GM12878 (cell line): ENCODE measurements around the gene RASGRF2. TPM values are rescaled to one million over a fixed set of nuclear protein-coding genes. Genes with fewer than 3 reads are reported as not detected.

Experiments
- ATAC-seq: fragments of 200-7000 bp; cut with Tn5 transposase; 3 replicates; pipeline ENCODE4 v1.9.1; 2020; ENCODE audit warnings: mild to moderate bottlenecking, moderate library complexity
- BruUV-seq: library from RNA; stranded (reverse); fragments of 400-500 nt; replicated peaks from 2 replicates; lab custom pipeline; 2021; lab: Mats Ljungman, UMichigan
- CTCF ChIA-PET: fragments of 300-600 bp; sonication (Branson Sonifier 250); formaldehyde crosslinking; extraction: SDS; loops from one replicate; lab custom pipeline; 2021; ENCODE audit warnings: inconsistent platforms; lab: Yijun Ruan, JAX
- POLR2A ChIA-PET: fragments of 350-600 bp; formaldehyde crosslinking; extraction: SDS; loops from one replicate; lab custom pipeline; 2021; ENCODE audit warnings: inconsistent platforms; lab: Charles Lee
- RAD21 ChIA-PET: fragments of 300-600 bp; sonication (Branson Sonifier 250); formaldehyde crosslinking; loops from one replicate; lab custom pipeline; 2023; ENCODE audit warnings: antibody characterized with exemption; ENCODE audit not compliant: unreplicated experiment; lab: Charles Lee
- SMC1A ChIA-PET: fragments of 300-600 bp; sonication (Branson Sonifier 250); formaldehyde crosslinking; loops from one replicate; lab custom pipeline; 2023; ENCODE audit not compliant: unreplicated experiment, uncharacterized antibody; lab: Charles Lee
- DNase-seq: peaks from one replicate; pipeline ENCODE4 v3.0.0-alpha.2; 2011; ENCODE audit warnings: low read depth, low spot score
- FAIRE-seq: peaks from 3 replicates; lab custom pipeline; 2011; peaks lifted over from hg19 to GRCh38; lab: Jason Lieb, UNC
- H2AFZ ChIP-seq: 2 replicates; pipeline ENCODE4 v1.6.0; 2011; ENCODE audit warnings: low read depth, low read length, control low read depth; ENCODE audit not compliant: control insufficient read depth
- H3K27ac ChIP-seq: 2 replicates; pipeline ENCODE4 v1.5.1; 2011; ENCODE audit warnings: control low read depth; ENCODE audit not compliant: control insufficient read depth, insufficient read depth
- H3K27me3 ChIP-seq, 2 experiments: replicated peaks in 1 of 2; 2 replicates each; pipeline versions ENCODE4 v1.6.0 to v1.6.1; 2011; ENCODE audit warnings: low read length in 1 of 2; ENCODE audit not compliant: control insufficient read depth in 2 of 2, insufficient read depth in 2 of 2
- H3K36me3 ChIP-seq, 2 experiments: 2 replicates each; pipeline ENCODE4 v1.5.1; 2011; ENCODE audit warnings: low read length in 1 of 2; ENCODE audit not compliant: control insufficient read depth in 2 of 2, insufficient read depth in 2 of 2
- H3K4me1 ChIP-seq: 2 replicates; pipeline ENCODE4 v1.6.1; 2011; ENCODE audit warnings: mild to moderate bottlenecking, low read length, moderate library complexity, mixed read lengths; ENCODE audit not compliant: control insufficient read depth, insufficient read depth
- H3K4me2 ChIP-seq: 2 replicates; pipeline ENCODE4 v1.6.0; 2011; ENCODE audit warnings: control low read depth; ENCODE audit not compliant: control insufficient read depth, insufficient read depth
- H3K4me3 ChIP-seq: fragments of 200-600 bp; sonication (generic); 2 replicates; pipeline ENCODE4 v1.5.1; 2016
- H3K79me2 ChIP-seq: 2 replicates; pipeline ENCODE4 v1.6.0; 2011; ENCODE audit warnings: low read length; ENCODE audit not compliant: control insufficient read depth, insufficient read depth
- H3K9ac ChIP-seq: 2 replicates; pipeline ENCODE4 v1.8.0; 2011; ENCODE audit warnings: low read length, control low read depth, mixed read lengths; ENCODE audit not compliant: control insufficient read depth, insufficient read depth
- H3K9me3 ChIP-seq: replicated peaks from 3 replicates; pipeline ENCODE4 v1.5.1; 2011; ENCODE audit warnings: mild to moderate bottlenecking, low read length; ENCODE audit not compliant: control insufficient read depth, insufficient read depth
- H4K20me1 ChIP-seq: 2 replicates; pipeline ENCODE4 v1.6.0; 2011; ENCODE audit not compliant: control insufficient read depth, insufficient read depth
- HDAC2 ChIP-seq: fragments of 200-600 bp; sonication (generic); IDR thresholded peaks from 2 replicates; pipeline ENCODE4 v1.6.1; 2017
- RBBP5 ChIP-seq: fragments of 200-600 bp; sonication (generic); conservative IDR thresholded peaks from 2 replicates; pipeline ENCODE4 v1.6.1; 2016
- SUPT20H ChIP-seq: IDR thresholded peaks from 2 replicates; pipeline ENCODE4 v1.6.1; 2011; ENCODE audit warnings: low read depth, mild to moderate bottlenecking, low read length, moderate library complexity, borderline replicate concordance; ENCODE audit not compliant: control insufficient read depth
- WGBS: methylation state at CpG from one replicate; pipeline ENCODE4 v1.1.6; 2016; ENCODE audit warnings: low lambda C conversion rate; ENCODE audit not compliant: insufficient replicate concordance, insufficient coverage; ENCODE audit errors: missing lambda C conversion rate; 5-methylcytosine and 5-hydroxymethylcytosine counted together
- in situ Hi-C: fragments of 300-500 bp; cut with MboI; formaldehyde crosslinking; loops from 9 replicates; pipeline ENCODE4 v1.14.3; 2018; ENCODE audit warnings: mixed read lengths
- intact Hi-C: fragments of 100-400 bp; cut with micrococcal nuclease; formaldehyde crosslinking; loops from one replicate; pipeline ENCODE4 v1.14.2; 2022; ENCODE audit not compliant: unreplicated experiment
- polyA plus RNA-seq, 11 experiments: library from polyadenylated mRNA; depleted of rRNA in 4 of 11; unstranded in 6 of 11; stranded (reverse) in 5 of 11; fragments of >200 nt; fragmentation: Nextera tagmentation in 4 of 11; fragmentation: Illumina TruSeq in 1 of 11; extraction: Ambion mirVana in 4 of 11; extraction: Trizol in 1 of 11; gene quantifications; 1 replicate in 1 of 11; 2 replicates in 10 of 11; pipeline versions ENCODE4 v1.2.1 to v1.2.3, GENCODE V29; 2011 to 2016; ENCODE audit warnings: inconsistent platforms in 2 of 11, missing spikeins in 2 of 11, low read depth in 1 of 11
- total RNA-seq, 4 experiments: library from RNA; depleted of rRNA in 3 of 4; stranded (reverse); fragments of >200 nt in 3 of 4; fragmentation: Illumina TruSeq in 1 of 4; extraction: Trizol in 1 of 4; gene quantifications; 2 replicates each; pipeline versions ENCODE4 v1.2.1 to v1.2.3, GENCODE V29; 2013 to 2021
- TF ChIP-seq, protein P1 (sequence below): IDR thresholded peaks from 2 replicates; pipeline ENCODE4 v1.6.1; 2011; ENCODE audit warnings: low read depth, mild to moderate bottlenecking, low read length, moderate library complexity, borderline replicate concordance; ENCODE audit errors: extremely low read depth
- TF ChIP-seq, protein P2 (sequence below): IDR thresholded peaks from 2 replicates; pipeline ENCODE4 v1.6.1; 2012; ENCODE audit warnings: mild to moderate bottlenecking, low read depth, low read length
- TF ChIP-seq, protein P3 (sequence below): fragments of 450-650 bp; IDR thresholded peaks from 2 replicates; pipeline ENCODE4 v1.6.1; 2018; ENCODE audit warnings: mild to moderate bottlenecking, low read depth, moderate library complexity; ENCODE audit not compliant: partially characterized antibody
- TF ChIP-seq, protein P4 (sequence below): fragments of 450-650 bp; IDR thresholded peaks from 2 replicates; pipeline ENCODE4 v1.6.1; 2017; ENCODE audit warnings: mild to moderate bottlenecking, moderate library complexity

The RASGRF2 gene
- total and polyA plus RNA-seq, 10 of the 15 experiments (the other 5 are each of a cell fraction or from before 2014, with no cell fraction given), result 0.05 to 0.24 (median 0.07) TPM

DNA sequence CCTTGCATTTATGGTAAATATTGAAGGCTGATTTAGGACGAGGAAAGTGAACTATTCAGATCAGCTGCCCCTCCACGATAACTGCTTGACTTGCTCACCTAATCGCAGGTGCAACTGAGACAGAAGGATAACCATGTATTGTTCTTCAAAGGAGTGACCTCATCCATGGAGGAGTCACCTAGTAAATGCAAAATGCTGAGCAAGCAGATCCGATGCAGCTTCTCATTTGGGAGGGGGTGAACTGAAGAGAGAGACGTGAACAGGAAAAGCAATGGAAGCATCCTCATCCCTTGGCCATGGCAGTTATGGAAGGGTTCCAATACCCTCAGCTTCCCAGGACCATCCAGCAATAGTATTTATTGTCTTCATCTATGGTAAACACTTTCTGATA is 47.5 kb downstream of the RASGRF2 start (continued):
- TF ChIP-seq, protein P1, sequence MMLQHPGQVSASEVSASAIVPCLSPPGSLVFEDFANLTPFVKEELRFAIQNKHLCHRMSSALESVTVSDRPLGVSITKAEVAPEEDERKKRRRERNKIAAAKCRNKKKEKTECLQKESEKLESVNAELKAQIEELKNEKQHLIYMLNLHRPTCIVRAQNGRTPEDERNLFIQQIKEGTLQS, result no peak
- TF ChIP-seq SUPT20H, result no peak

DNA sequence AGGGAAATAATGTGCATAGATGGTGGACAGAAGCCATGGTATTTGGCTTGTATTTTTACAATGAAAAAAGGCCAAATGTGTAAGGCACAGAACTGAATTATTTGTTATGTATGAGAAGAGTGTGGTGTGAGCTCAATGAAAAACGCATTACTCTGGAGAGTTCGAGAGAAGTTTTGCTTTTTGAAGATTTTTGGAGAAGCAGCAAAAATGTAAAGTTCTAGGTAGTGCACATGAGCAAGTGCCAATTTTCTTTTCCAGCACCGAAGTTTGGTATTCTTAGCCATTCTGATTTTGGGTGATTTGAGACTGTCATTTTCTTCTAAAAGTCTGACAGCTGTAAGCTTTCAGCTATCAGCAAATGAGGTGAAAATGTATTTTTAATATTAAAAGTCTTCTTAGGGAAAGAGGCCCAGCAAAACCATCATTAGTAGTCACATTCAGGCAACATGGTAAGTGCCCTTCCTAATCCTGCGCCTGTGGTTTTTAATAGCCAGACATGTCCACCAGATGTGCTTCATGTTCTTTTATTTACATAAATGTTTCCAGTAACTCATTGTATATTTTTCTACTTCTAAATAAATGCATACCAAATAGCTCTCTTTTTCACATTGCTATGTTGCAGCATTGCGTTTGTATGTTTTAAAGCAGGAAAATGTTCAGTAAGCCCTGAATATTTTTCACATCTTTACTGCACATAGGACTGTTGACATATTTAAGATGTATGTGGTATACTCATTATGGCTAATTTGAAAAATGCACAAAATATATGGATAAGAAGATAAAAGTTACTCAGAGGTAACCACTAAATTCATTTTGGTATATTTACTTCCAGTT is 50.4 kb downstream of the RASGRF2 start:
- H3K9me3 ChIP-seq, result no peaks in the 10 kb centered on the region
- no peak overlapping the region for H3K4me2 ChIP-seq
- H3K27ac ChIP-seq, result no peak overlapping the region
- no peaks in the 10 kb centered on the region for H4K20me1 ChIP-seq
- intact Hi-C loops (no loop called here), in situ Hi-C loops (no loop called here)
- no peak for FAIRE-seq
- H3K9ac ChIP-seq, result no peak overlapping the region
- no peaks in the 10 kb centered on the region for H3K79me2 ChIP-seq
- ChIA-PET RAD21 (no interaction called here), POLR2A (no interaction called here)
- TF ChIP-seq, protein P2, sequence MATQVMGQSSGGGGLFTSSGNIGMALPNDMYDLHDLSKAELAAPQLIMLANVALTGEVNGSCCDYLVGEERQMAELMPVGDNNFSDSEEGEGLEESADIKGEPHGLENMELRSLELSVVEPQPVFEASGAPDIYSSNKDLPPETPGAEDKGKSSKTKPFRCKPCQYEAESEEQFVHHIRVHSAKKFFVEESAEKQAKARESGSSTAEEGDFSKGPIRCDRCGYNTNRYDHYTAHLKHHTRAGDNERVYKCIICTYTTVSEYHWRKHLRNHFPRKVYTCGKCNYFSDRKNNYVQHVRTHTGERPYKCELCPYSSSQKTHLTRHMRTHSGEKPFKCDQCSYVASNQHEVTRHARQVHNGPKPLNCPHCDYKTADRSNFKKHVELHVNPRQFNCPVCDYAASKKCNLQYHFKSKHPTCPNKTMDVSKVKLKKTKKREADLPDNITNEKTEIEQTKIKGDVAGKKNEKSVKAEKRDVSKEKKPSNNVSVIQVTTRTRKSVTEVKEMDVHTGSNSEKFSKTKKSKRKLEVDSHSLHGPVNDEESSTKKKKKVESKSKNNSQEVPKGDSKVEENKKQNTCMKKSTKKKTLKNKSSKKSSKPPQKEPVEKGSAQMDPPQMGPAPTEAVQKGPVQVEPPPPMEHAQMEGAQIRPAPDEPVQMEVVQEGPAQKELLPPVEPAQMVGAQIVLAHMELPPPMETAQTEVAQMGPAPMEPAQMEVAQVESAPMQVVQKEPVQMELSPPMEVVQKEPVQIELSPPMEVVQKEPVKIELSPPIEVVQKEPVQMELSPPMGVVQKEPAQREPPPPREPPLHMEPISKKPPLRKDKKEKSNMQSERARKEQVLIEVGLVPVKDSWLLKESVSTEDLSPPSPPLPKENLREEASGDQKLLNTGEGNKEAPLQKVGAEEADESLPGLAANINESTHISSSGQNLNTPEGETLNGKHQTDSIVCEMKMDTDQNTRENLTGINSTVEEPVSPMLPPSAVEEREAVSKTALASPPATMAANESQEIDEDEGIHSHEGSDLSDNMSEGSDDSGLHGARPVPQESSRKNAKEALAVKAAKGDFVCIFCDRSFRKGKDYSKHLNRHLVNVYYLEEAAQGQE, result no peak
- TF ChIP-seq, protein P3, sequence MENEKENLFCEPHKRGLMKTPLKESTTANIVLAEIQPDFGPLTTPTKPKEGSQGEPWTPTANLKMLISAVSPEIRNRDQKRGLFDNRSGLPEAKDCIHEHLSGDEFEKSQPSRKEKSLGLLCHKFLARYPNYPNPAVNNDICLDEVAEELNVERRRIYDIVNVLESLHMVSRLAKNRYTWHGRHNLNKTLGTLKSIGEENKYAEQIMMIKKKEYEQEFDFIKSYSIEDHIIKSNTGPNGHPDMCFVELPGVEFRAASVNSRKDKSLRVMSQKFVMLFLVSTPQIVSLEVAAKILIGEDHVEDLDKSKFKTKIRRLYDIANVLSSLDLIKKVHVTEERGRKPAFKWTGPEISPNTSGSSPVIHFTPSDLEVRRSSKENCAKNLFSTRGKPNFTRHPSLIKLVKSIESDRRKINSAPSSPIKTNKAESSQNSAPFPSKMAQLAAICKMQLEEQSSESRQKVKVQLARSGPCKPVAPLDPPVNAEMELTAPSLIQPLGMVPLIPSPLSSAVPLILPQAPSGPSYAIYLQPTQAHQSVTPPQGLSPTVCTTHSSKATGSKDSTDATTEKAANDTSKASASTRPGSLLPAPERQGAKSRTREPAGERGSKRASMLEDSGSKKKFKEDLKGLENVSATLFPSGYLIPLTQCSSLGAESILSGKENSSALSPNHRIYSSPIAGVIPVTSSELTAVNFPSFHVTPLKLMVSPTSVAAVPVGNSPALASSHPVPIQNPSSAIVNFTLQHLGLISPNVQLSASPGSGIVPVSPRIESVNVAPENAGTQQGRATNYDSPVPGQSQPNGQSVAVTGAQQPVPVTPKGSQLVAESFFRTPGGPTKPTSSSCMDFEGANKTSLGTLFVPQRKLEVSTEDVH, result no peak
- no peak for TF ChIP-seq SUPT20H
- no peak for TF ChIP-seq RBBP5
- TF ChIP-seq HDAC2, result no peak
- TF ChIP-seq, protein P4, sequence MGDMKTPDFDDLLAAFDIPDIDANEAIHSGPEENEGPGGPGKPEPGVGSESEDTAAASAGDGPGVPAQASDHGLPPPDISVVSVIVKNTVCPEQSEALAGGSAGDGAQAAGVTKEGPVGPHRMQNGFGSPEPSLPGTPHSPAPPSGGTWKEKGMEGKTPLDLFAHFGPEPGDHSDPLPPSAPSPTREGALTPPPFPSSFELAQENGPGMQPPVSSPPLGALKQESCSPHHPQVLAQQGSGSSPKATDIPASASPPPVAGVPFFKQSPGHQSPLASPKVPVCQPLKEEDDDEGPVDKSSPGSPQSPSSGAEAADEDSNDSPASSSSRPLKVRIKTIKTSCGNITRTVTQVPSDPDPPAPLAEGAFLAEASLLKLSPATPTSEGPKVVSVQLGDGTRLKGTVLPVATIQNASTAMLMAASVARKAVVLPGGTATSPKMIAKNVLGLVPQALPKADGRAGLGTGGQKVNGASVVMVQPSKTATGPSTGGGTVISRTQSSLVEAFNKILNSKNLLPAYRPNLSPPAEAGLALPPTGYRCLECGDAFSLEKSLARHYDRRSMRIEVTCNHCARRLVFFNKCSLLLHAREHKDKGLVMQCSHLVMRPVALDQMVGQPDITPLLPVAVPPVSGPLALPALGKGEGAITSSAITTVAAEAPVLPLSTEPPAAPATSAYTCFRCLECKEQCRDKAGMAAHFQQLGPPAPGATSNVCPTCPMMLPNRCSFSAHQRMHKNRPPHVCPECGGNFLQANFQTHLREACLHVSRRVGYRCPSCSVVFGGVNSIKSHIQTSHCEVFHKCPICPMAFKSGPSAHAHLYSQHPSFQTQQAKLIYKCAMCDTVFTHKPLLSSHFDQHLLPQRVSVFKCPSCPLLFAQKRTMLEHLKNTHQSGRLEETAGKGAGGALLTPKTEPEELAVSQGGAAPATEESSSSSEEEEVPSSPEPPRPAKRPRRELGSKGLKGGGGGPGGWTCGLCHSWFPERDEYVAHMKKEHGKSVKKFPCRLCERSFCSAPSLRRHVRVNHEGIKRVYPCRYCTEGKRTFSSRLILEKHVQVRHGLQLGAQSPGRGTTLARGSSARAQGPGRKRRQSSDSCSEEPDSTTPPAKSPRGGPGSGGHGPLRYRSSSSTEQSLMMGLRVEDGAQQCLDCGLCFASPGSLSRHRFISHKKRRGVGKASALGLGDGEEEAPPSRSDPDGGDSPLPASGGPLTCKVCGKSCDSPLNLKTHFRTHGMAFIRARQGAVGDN, result no peak
- TF ChIP-seq, all 136 proteins: peak for 0
- ChIA-PET SMC1A (no interaction called here), CTCF (no interaction called here)
- H2AFZ ChIP-seq, result no peak overlapping the region
- no TSS peak for BruUV-seq
- no peak overlapping the region for H3K4me3 ChIP-seq
- DNase-seq (no peak), ATAC-seq (no peak)
- WGBS, result 80% methylated on average over 5 of the region's 5 CpGs
- H3K27me3 ChIP-seq, result no peaks in the 10 kb centered on the region
- no peaks in the 10 kb centered on the region for H3K36me3 ChIP-seq
- H3K4me1 ChIP-seq, result peaks cover 10% of the 10 kb centered on the region; the same call in 1 of the 2 replicates
